Panc1 (cell line): ENCODE results near the gene HIPK2. TPM values are rescaled to one million over a fixed set of nuclear protein-coding genes. Genes with fewer than 3 reads are reported as not detected.
A peak's percentile ranks its signal among the peaks of the same experiment; 100 is the strongest.

ENCODE experiments used
- ATAC-seq: fragments of 200-7000 bp; cut with Tn5 transposase; 2 replicates; pipeline ENCODE4 v1.9.1; 2020; ENCODE audit warnings: mild to moderate bottlenecking, moderate library complexity
- BruUV-seq: library from RNA; stranded (reverse); fragments of 400-500 nt; replicated peaks from 2 replicates; lab custom pipeline; 2021; lab: Mats Ljungman, UMichigan
- CTCF ChIA-PET: fragments of 300-600 bp; sonication (Branson Sonifier 250); formaldehyde crosslinking; loops from one replicate; lab custom pipeline; 2022; ENCODE audit warnings: antibody characterized with exemption; lab: Charles Lee
- POLR2A ChIA-PET: fragments of 300-600 bp; sonication (Branson Sonifier 250); formaldehyde crosslinking; loops from one replicate; lab custom pipeline; 2022; ENCODE audit warnings: antibody characterized with exemption; lab: Charles Lee
- DNase-seq: peaks from one replicate; pipeline ENCODE4 v3.0.0-alpha.2; 2010; ENCODE audit warnings: low read depth, low spot score
- H3K27ac ChIP-seq: 2 replicates; pipeline ENCODE4 v1.5.1; 2011; ENCODE audit warnings: mild to moderate bottlenecking, low read length, inconsistent platforms
- H3K27me3 ChIP-seq: fragments of 200-500 bp; sonication (Bioruptor generic); 2 replicates; pipeline ENCODE4 v1.6.0; 2014; ENCODE audit warnings: low read length, inconsistent platforms; ENCODE audit not compliant: control insufficient read depth, insufficient read depth
- H3K36me3 ChIP-seq: fragments of 200-500 bp; sonication (Bioruptor generic); 2 replicates; pipeline ENCODE4 v1.5.1; 2014; ENCODE audit warnings: inconsistent platforms, mild to moderate bottlenecking, low read length, moderate library complexity; ENCODE audit not compliant: control insufficient read depth, insufficient read depth
- H3K4me1 ChIP-seq: 2 replicates; pipeline ENCODE4 v1.5.1; 2011; ENCODE audit warnings: inconsistent platforms, mild to moderate bottlenecking, low read length, moderate library complexity; ENCODE audit not compliant: control insufficient read depth, insufficient read depth
- H3K4me3 ChIP-seq, 2 experiments: 2 replicates each; pipeline ENCODE4 v1.5.1; 2011 to 2012; ENCODE audit warnings: low read depth in 2 of 2, low read length in 2 of 2, mild to moderate bottlenecking in 2 of 2, inconsistent platforms in 1 of 2, moderate library complexity in 1 of 2
- H3K9me3 ChIP-seq: fragments of 200-500 bp; sonication (Bioruptor generic); 2 replicates; pipeline ENCODE4 v1.5.1; 2014; ENCODE audit warnings: low read depth, mild to moderate bottlenecking, inconsistent platforms, low read length, moderate library complexity; ENCODE audit not compliant: control insufficient read depth, insufficient read depth
- POLR2AphosphoS5 ChIP-seq: IDR thresholded peaks from 2 replicates; pipeline ENCODE4 v1.6.1; 2012; ENCODE audit warnings: mild to moderate bottlenecking, low read depth, low read length, moderate library complexity
- SIN3A ChIP-seq: IDR thresholded peaks from 2 replicates; pipeline ENCODE4 v1.6.1; 2012; ENCODE audit warnings: low read depth, mild to moderate bottlenecking, low read length, moderate library complexity, borderline replicate concordance; ENCODE audit not compliant: insufficient read depth
- TCF7L2 ChIP-seq: IDR thresholded peaks from 2 replicates; pipeline ENCODE4 v1.6.1; 2011; ENCODE audit warnings: mild to moderate bottlenecking, low read depth, low read length, inconsistent platforms
- in situ Hi-C: cut with HindIII; loops from 2 replicates; pipeline ENCODE4 v1.10.0; 2016; ENCODE audit warnings: low sequenced_read_pairs, low pct_unique_long_range_greater_than_20kb
- intact Hi-C: fragments of 100-400 bp; cut with micrococcal nuclease; formaldehyde crosslinking; loops from one replicate; pipeline ENCODE4 v1.10.0; 2022; ENCODE audit not compliant: unreplicated experiment
- total RNA-seq: library from RNA; stranded (reverse); gene quantifications from one replicate; pipeline ENCODE4 v1.2.1, GENCODE V29; 2021; ENCODE audit not compliant: unreplicated experiment
- TF ChIP-seq, protein P1 (sequence below): fragments of 450-650 bp; IDR thresholded peaks from 2 replicates; pipeline ENCODE4 v1.5.1; 2017; ENCODE audit warnings: mild to moderate bottlenecking
- TF ChIP-seq, protein P2 (sequence below), 2 experiments: IDR thresholded peaks; 2 replicates each; pipeline ENCODE4 v1.6.1; 2011 to 2012; ENCODE audit warnings: low read depth in 2 of 2, control low read depth in 1 of 2, low read length in 1 of 2, mild to moderate bottlenecking in 1 of 2, moderate library complexity in 1 of 2; ENCODE audit not compliant: insufficient read depth in 1 of 2

The HIPK2 gene
- total RNA-seq, 1 experiment from 2014 or later, result 34.1 TPM

DNA sequence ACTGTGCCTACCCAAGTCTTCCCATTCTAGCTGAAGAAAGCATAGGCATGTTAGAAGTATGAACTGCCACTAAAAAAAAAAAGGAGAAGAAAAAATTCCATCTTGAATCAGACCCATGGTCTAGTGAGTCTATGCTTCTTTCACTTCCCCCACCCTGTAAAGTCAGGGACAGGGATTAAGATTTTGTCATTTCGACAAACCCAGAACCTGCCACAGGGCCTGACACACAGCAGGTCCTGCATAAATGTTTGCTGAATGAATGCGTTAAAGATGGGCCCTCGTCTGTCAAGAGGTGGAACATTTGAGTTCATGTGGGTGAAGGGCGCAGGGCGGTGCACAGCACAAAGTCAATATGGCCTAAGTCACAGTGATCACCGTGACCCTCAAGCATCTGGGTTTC, 4.9 kb downstream of the HIPK2 start:
- TF ChIP-seq POLR2AphosphoS5 (no peak), TCF7L2 (no peak)
- DNase-seq, result no peak
- H3K36me3 ChIP-seq, result no peaks in the 10 kb centered on the region; the same call in 1 of the 2 replicates
- TSS peak; percentile 54 for BruUV-seq
- H3K4me3 ChIP-seq, result no peak overlapping the region
- intact Hi-C loops, result no loop called here
- no peaks in the 10 kb centered on the region for H3K27me3 ChIP-seq
- ChIA-PET POLR2A (no interaction called here), CTCF (no interaction called here)
- in situ Hi-C loops, result no loop called here
- H3K27ac ChIP-seq, result no peak overlapping the region
- H3K9me3 ChIP-seq, result no peaks in the 10 kb centered on the region
- H3K4me1 ChIP-seq, result peaks cover 28% of the 10 kb centered on the region
- ATAC-seq, result no peak

DNA sequence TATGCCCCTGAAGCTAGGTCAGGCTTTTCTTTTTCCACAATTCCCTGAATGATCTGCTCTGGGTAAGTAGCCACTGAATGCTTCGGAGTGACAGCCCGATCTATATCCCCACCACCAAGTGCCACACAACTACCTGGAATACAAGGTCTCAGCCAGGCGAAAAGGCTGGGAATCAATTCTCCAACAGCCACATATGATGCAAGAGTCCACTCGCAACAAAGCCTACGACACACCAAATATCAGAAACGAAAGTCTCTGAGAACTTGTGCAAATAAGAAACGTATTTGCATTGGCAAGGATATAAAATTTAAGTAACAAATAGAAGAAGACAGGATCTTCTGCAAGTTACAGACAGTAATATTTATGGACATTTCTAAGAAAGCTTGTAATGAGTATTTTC, 5.7 kb downstream of the HIPK2 start:
- no peaks in the 10 kb centered on the region; the same call in 1 of the 2 replicates for H3K36me3 ChIP-seq
- H3K4me3 ChIP-seq, result no peak overlapping the region
- H3K27me3 ChIP-seq, result no peaks in the 10 kb centered on the region
- H3K4me1 ChIP-seq, result peaks cover 28% of the 10 kb centered on the region
- peak overlapping the region; percentile 31; the same call in 1 of the 2 replicates for H3K27ac ChIP-seq
- ChIA-PET CTCF (interaction anchor here (0.6 kb wide), 1 partner anchor 126 kb away, joined by 7 read pairs; no protein-coding TSS in a partner anchor), POLR2A (no interaction called here)
- in situ Hi-C loops (no loop called here), intact Hi-C loops (no loop called here)
- no TSS peak for BruUV-seq
- TF ChIP-seq, protein P1, sequence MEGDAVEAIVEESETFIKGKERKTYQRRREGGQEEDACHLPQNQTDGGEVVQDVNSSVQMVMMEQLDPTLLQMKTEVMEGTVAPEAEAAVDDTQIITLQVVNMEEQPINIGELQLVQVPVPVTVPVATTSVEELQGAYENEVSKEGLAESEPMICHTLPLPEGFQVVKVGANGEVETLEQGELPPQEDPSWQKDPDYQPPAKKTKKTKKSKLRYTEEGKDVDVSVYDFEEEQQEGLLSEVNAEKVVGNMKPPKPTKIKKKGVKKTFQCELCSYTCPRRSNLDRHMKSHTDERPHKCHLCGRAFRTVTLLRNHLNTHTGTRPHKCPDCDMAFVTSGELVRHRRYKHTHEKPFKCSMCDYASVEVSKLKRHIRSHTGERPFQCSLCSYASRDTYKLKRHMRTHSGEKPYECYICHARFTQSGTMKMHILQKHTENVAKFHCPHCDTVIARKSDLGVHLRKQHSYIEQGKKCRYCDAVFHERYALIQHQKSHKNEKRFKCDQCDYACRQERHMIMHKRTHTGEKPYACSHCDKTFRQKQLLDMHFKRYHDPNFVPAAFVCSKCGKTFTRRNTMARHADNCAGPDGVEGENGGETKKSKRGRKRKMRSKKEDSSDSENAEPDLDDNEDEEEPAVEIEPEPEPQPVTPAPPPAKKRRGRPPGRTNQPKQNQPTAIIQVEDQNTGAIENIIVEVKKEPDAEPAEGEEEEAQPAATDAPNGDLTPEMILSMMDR, result no peak
- TF ChIP-seq SIN3A (no peak), POLR2AphosphoS5 (no peak), TCF7L2 (no peak)
- TF ChIP-seq, protein P2, sequence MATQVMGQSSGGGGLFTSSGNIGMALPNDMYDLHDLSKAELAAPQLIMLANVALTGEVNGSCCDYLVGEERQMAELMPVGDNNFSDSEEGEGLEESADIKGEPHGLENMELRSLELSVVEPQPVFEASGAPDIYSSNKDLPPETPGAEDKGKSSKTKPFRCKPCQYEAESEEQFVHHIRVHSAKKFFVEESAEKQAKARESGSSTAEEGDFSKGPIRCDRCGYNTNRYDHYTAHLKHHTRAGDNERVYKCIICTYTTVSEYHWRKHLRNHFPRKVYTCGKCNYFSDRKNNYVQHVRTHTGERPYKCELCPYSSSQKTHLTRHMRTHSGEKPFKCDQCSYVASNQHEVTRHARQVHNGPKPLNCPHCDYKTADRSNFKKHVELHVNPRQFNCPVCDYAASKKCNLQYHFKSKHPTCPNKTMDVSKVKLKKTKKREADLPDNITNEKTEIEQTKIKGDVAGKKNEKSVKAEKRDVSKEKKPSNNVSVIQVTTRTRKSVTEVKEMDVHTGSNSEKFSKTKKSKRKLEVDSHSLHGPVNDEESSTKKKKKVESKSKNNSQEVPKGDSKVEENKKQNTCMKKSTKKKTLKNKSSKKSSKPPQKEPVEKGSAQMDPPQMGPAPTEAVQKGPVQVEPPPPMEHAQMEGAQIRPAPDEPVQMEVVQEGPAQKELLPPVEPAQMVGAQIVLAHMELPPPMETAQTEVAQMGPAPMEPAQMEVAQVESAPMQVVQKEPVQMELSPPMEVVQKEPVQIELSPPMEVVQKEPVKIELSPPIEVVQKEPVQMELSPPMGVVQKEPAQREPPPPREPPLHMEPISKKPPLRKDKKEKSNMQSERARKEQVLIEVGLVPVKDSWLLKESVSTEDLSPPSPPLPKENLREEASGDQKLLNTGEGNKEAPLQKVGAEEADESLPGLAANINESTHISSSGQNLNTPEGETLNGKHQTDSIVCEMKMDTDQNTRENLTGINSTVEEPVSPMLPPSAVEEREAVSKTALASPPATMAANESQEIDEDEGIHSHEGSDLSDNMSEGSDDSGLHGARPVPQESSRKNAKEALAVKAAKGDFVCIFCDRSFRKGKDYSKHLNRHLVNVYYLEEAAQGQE (IDR thresholded peaks at IDR 0.05; ENCODE audit: insufficient read depth in 1 of 2, low read depth in 2 of 2, low read length in 1 of 2), result no peak
- H3K9me3 ChIP-seq, result no peaks in the 10 kb centered on the region
- no peak for ATAC-seq
- no peak for DNase-seq
